Heart left ventricle (tissue), 16 donors: ENCODE measurements around the gene UNKL. TPM values are rescaled to one million over a fixed set of nuclear protein-coding genes. Genes with fewer than 3 reads are reported as not detected.

Experiments
- ATAC-seq, 4 donors: fragments of 200-7000 bp; cut with Tn5 transposase; one replicate each; pipeline ENCODE4 v1.9.1; 2020 to 2022; ENCODE audit warnings: moderate library complexity in 4 of 4, mild to moderate bottlenecking in 3 of 4, moderate number of reproducible peaks in 1 of 4
- DNase-seq, 5 donors: peaks; one replicate each; pipeline ENCODE4 v3.0.0-alpha.2; 2020
- H3K27ac ChIP-seq, 12 donors: fragments of 200-600 bp; sonication (generic) in 4 of 12; one replicate each; pipeline versions ENCODE4 v1.5.0 to v1.8.0; 2016 to 2022; ENCODE audit warnings: mild to moderate bottlenecking in 2 of 12
- H3K27me3 ChIP-seq, 9 donors: fragments of 200-600 bp; sonication (generic) in 2 of 9; one replicate each; pipeline versions ENCODE4 v1.5.1 to v1.8.0; 2016 to 2022; ENCODE audit warnings: mild to moderate bottlenecking in 3 of 9
- H3K36me3 ChIP-seq, 9 donors: fragments of 200-600 bp; sonication (generic) in 2 of 9; one replicate each; pipeline versions ENCODE4 v1.5.0 to v1.8.0; 2018 to 2022; ENCODE audit warnings: mild to moderate bottlenecking in 2 of 9
- H3K4me1 ChIP-seq, 12 donors: fragments of 200-600 bp; sonication (generic) in 4 of 12; one replicate each; pipeline versions ENCODE4 v1.5.0 to v1.8.0; 2016 to 2022; ENCODE audit warnings: mild to moderate bottlenecking in 3 of 12
- H3K4me3 ChIP-seq, 12 donors: fragments of 200-600 bp; sonication (generic) in 4 of 12; one replicate each; pipeline versions ENCODE4 v1.5.0 to v1.8.0; 2017 to 2022; ENCODE audit warnings: mild to moderate bottlenecking in 9 of 12, moderate library complexity in 4 of 12
- H3K9me3 ChIP-seq, 12 donors: fragments of 200-600 bp; sonication (generic) in 4 of 12; one replicate each; pipeline versions ENCODE4 v1.5.0 to v1.8.0; 2016 to 2022; ENCODE audit warnings: mild to moderate bottlenecking in 1 of 12
- POLR2A ChIP-seq, 2 donors: fragments of 450-650 bp; IDR thresholded peaks; one replicate each; pipeline ENCODE4 v1.6.1; 2017; ENCODE audit warnings: antibody characterized with exemption in 2 of 2, mild to moderate bottlenecking in 2 of 2, moderate library complexity in 2 of 2
- WGBS, 4 donors: extraction: QIAGEN DNeasy Blood & Tissue Kit in 2 of 4; methylation state at CpG; one replicate each; pipeline versions ENCODE4 v1.1.5 to v1.1.7; 2013 to 2018; 5-methylcytosine and 5-hydroxymethylcytosine counted together
- intact Hi-C, 10 donors: fragments of 100-400 bp; cut with DNase I; formaldehyde crosslinking; loops; one replicate each; pipeline versions ENCODE4 v1.11.1 to v1.14.2; 2022
- polyA plus RNA-seq, 2 donors: library from polyadenylated mRNA; stranded (reverse); fragments of 200-250 nt; gene quantifications; one replicate each; pipeline ENCODE4 v1.2.3, GENCODE V29; 2013
- total RNA-seq, 9 donors: library from RNA; depleted of rRNA in 2 of 9; stranded (reverse); fragments of >200 nt in 2 of 9; fragmentation: NEBNext Ultra II Directional in 3 of 9; extraction: Animal tissue kit (Norgen Biotek cat#: 25700) in 3 of 9; gene quantifications; one replicate each; pipeline versions ENCODE4 v1.1.0 to v1.2.4, GENCODE V29; 2016 to 2023
- TF ChIP-seq, protein P1 (sequence below), 12 donors: fragments of 200-600 bp; sonication (generic) in 4 of 12; IDR thresholded peaks; one replicate each; pipeline versions ENCODE4 v1.5.0 to v1.8.0; 2018 to 2022; ENCODE audit warnings: antibody characterized with exemption in 12 of 12, mild to moderate bottlenecking in 5 of 12
- donor health status: ischemic (EF 13 %, LVEDD 7.1; RV severe dilation, severe dysfunction).
- donor health status: healthy with polysubstance abuse.
- donor health status: DM: no; HTN: yes; CAD: no.
- donor health status: DM: no; HTN: no; CAD: no.
- donor health status: ischemic (EF 25% LVEDD 6.9; RV normal size, moderate dysfunction).
- donor health status: ischemic (EF 25% LVEDD 5.7; RV mildly dilated, moderate dysfunction).
- donor health status: healthy.
- donor health status: DM: yes; HTN: yes; CAD: no.
- donor health status: ischemic (EF 35%, LVEDD 5.7; RV mildly dilated, moderate dysfunction).
- donor health status: nonischemic (EF 11% LVEDD 7.7; RV severe dilation, severe dysfunction).
- donor health status: DM: yes; HTN: yes; CAD: no.
- donor health status: PGD.
- donor health status: ischemic (EF 29% LVEDD 5.4; RV normal size, mild dysfunction).
- donor health status: nonischemic (EF 23%, LVEDD 6.1; RV moderate dilation, normal function).

Gene UNKL
- total and polyA plus RNA-seq, 11 donors, result 4.3 to 18.3 (median 9.2) TPM

DNA sequence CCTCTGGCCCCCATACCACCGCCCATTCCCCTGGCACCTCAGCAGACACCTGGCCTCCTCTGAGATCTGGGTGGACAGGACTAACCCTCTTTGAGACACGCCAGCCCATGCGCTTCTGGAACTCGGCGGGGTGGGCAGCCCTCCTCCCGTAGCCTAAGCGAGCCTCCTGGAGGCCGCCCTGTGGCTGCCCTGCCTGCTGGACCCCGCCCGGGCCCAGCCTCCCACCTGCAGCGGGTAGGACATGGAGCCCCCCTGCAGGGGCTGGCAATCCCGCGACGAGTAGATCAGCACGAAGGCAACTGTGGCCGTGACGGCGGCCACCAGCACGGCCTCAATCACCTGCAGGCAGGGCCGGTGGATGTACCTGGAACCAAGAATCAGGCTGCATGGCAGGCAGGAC is 38.0 kb upstream of the UNKL start:
- no peak overlapping the region for H3K27ac ChIP-seq
- H3K9me3 ChIP-seq, result no peaks in the 10 kb centered on the region
- TF ChIP-seq POLR2A (IDR thresholded peaks at IDR 0.05), result no peak
- TF ChIP-seq, protein P1, sequence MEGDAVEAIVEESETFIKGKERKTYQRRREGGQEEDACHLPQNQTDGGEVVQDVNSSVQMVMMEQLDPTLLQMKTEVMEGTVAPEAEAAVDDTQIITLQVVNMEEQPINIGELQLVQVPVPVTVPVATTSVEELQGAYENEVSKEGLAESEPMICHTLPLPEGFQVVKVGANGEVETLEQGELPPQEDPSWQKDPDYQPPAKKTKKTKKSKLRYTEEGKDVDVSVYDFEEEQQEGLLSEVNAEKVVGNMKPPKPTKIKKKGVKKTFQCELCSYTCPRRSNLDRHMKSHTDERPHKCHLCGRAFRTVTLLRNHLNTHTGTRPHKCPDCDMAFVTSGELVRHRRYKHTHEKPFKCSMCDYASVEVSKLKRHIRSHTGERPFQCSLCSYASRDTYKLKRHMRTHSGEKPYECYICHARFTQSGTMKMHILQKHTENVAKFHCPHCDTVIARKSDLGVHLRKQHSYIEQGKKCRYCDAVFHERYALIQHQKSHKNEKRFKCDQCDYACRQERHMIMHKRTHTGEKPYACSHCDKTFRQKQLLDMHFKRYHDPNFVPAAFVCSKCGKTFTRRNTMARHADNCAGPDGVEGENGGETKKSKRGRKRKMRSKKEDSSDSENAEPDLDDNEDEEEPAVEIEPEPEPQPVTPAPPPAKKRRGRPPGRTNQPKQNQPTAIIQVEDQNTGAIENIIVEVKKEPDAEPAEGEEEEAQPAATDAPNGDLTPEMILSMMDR (IDR thresholded peaks at IDR 0.05), result no peak
- H3K36me3 ChIP-seq, result peaks cover 0 to 98% (median 85%) of the 10 kb centered on the region in 9 donors
- no peak for DNase-seq
- 94 to 98% (median 95%) methylated on average over 12 to 20 of the region's 20 CpGs for WGBS, 4 donors
- no peak for ATAC-seq
- H3K27me3 ChIP-seq, result no peaks in the 10 kb centered on the region
- H3K4me3 ChIP-seq, result no peak overlapping the region
- H3K4me1 ChIP-seq, result no peaks in the 10 kb centered on the region
- intact Hi-C loops, result no loop called here

DNA sequence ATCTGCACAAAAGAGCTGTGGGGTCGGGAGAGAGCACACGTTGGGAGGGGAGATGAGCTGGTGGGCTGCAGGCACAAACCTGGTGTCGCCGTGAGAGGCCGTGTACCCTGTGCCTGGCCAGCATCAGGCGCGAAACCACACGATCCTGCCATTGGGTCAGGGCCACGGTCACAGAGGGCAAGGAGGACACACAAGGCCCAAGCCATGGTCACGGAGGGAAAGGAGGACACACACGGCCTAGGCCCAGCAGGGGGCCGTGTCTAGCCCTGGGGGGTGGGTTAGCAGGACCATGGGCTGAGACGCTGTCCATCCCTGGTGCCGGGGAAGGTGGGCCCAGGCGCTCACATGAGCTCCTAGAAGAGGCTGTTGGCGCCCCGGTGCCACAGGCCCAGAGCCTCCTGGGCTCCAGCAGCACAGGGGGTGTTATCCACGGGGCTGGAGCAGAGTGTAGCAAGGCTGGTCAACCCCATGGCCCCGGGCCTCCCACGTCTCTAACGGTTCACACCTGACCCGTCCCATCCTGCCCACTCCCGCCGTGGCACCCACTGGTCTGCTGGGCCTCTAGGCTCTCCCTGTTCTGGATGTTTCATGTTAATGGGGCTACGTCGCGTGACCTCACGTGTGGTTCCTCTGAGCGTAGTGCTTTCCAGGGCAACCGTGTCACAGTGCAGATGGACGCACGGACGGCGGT is 37.3 kb upstream of the UNKL start:
- Histone ChIP-seq H3K4me3 (no peak overlapping the region), H3K27me3 (no peaks in the 10 kb centered on the region), H3K36me3 (peaks cover 0 to 100% (median 87%) of the 10 kb centered on the region in 9 donors), H3K4me1 (no peaks in the 10 kb centered on the region), H3K27ac (no peak overlapping the region), H3K9me3 (no peaks in the 10 kb centered on the region)
- intact Hi-C loops, result no loop called here
- 93 to 95% (median 95%) methylated on average over 17 to 34 of the region's 34 CpGs for WGBS, 4 donors
- DNase-seq, result no peak
- ATAC-seq, result no peak
- TF ChIP-seq, protein P1 (IDR thresholded peaks at IDR 0.05), result no peak
- TF ChIP-seq POLR2A (IDR thresholded peaks at IDR 0.05), result no peak

DNA sequence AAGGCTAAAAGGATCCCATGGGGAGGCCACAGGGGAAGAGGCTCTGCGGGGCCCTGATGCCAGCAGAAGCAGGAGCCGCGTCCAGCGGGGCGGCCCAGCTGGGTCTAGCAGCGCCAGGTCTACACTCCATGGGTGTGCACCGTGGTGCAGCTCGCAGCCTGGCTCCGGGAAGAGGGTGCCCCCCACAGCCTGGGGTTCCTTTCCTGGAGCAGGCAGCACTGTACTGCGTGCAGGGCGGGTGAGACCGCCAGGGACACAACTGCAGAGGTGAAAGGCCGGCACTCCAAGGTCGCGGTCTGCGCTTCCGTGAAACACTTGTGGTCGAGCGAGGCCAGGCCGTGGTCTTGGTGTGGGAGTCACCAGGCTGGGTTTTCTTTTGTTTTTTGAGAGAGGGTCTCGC is 36.3 kb upstream of the UNKL start:
- Histone ChIP-seq H3K4me1 (no peaks in the 10 kb centered on the region), H3K27me3 (no peaks in the 10 kb centered on the region), H3K36me3 (peaks cover 0 to 100% (median 80%) of the 10 kb centered on the region in 9 donors), H3K27ac (no peak overlapping the region), H3K9me3 (no peaks in the 10 kb centered on the region), H3K4me3 (no peak overlapping the region)
- ATAC-seq, result no peak
- intact Hi-C loops, result no loop called here
- WGBS, 4 donors, result 92 to 97% (median 95%) methylated on average over 4 to 21 of the region's 21 CpGs
- DNase-seq, result no peak
- TF ChIP-seq, protein P1 (IDR thresholded peaks at IDR 0.05), result no peak
- TF ChIP-seq POLR2A (IDR thresholded peaks at IDR 0.05), result no peak

- intact Hi-C loops, result no loop called here
Observed at GRCh38 chr16:1450218-1450617, 35.7 kb upstream of the UNKL start.

More at GRCh38 chr16:1450218-1450617, 35.7 kb upstream of the UNKL start:
- no peak for DNase-seq
- H3K9me3 ChIP-seq, result no peaks in the 10 kb centered on the region
- H3K27ac ChIP-seq, result no peak overlapping the region
- WGBS, 4 donors, result 89 to 93% (median 91%) methylated on average over 25 to 29 of the region's 29 CpGs
- ATAC-seq, result no peak
- no peak for TF ChIP-seq POLR2A (IDR thresholded peaks at IDR 0.05)
- TF ChIP-seq, protein P1 (IDR thresholded peaks at IDR 0.05), result no peak
- no peak overlapping the region for H3K4me3 ChIP-seq
- H3K4me1 ChIP-seq, result no peaks in the 10 kb centered on the region
- peaks cover 0 to 100% (median 80%) of the 10 kb centered on the region in 9 donors for H3K36me3 ChIP-seq
- H3K27me3 ChIP-seq, result no peaks in the 10 kb centered on the region
